Stimulated activated CD8-positive, alpha-beta memory T cell treated with anti-CD3 and anti-CD28 coated beads, Interleukin-15, amount 100 ng/mL, for 24 hours (primary cell): ENCODE measurements around the gene SCN4A.
"Not testable (repeated sequence)": the region's sequence is repeated elsewhere in the genome, so short reads cannot be mapped to it uniquely, and the experiment has no call there.

Experiments
- DNase-seq: peaks from one replicate; pipeline ENCODE4 v3.0.0-alpha.2; 2020; ENCODE audit warnings: low read depth

The SCN4A gene

DNA sequence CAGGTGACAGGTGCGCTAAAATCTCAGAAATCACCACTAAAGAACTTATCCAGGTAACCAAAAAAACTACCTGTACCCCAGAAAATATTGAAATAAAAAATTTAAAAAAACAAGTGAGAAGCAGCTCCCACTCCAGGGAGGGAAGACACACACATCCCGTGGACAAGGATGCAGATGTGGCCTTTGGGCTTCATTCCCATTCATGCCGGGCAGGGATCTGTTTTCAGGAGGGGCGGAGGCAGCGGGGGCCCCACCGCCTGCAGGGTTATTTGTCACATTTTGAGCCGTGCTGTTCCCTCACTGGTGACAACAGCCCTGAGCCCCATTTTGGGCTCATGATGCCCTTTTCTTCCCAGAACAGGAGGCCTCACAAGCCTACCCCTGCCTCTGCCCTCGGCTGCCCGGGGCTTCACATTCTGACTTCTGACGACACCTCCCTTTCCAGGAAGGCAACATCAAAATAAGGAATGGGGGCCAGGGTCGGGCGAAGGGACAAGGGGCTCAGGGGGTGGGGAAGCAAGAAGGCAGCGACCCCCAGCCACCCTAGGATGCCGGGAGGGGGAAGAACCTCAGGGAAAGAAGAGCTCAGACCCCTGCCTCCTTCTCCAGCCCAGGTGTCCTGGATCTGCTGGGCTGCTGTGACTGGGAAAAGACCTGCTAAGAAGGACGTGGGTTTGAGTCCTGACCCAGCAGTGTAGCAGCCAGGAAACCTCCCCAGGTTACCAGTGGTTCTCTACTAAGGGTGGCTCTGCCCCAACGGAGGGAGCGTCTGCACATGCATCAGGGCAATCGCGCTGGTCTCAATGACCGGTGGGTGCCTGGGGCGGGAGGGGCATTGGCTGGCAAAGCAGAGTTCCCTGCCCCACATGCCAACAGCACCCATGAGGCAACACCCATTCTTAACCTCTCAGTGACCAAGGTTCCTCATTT, 38.3 kb downstream of the SCN4A start:
- no peak for DNase-seq

DNA sequence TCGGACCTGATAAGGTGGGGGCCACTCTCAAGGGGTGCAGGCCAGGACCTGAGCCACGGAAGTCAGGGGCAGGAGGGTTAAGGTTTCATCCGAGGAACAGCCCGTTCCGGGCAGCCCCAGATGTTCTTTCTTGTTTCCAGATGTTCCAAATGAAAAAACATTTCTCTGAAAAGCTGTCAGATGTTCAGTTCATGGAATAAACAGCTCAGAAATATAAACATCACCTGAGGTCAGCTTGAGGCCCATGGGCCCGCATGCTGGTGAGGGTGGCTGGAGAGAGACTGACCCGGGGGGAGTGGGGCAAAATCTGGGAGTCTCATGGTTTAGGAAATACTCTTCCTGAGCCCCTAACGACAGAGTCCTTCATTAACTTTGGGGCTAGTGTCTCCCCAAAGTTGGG, 39.1 kb downstream of the SCN4A start:
- DNase-seq = no peak

DNA sequence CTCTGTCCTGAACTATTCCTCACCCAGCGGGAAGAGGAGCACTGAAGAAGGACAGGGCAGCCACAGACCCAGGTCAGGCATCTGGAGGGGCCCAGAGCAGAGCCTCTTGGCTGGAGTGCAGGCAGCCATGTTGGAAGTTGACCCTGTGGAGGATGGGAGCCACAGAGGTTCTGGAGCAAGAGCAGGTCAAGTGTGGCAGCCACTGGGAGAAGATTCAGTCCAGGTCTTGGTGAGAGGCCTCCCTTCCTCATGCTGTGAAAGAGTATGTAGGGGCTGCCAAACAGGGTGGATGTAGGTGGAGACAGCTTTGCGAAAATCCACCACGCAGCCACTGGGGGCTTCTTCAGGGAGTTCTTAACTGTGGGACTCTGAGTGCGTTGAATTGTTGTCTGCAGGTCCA, 40.0 kb downstream of the SCN4A start:
- DNase-seq = no peak

DNA sequence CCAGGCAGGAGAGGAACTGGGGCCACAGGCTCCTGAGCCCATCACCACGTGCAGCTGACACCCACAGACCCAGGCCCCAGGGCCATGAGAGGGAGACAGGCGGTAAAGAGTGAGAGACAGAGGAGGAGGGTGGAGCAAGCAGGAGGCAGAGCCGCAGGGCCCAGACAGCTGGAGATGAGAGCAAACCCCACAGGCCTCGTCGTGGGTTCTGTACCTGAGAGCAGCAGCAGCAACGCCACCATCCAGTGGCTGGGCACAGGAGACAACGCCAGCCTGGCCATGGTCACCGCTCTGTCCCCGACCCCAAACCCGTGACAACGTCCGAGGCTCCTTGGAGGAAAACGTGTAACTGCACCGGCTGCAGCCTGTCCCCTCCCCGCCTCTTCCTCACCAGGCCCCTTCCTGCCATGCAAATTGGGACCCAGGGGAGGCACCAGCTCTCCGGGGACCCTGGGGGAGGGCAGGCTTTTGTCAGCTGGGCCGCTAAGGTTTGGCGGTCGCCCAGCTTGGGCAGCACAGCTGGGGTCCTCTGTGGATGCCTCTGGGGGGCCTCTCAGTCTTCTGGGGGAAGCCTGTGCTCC, 40.6 kb downstream of the SCN4A start, which contains the start of gene CD79B:
CD79B (minus strand) TSS at position 351 of the 581 bp plus-strand sequence; CDS start at position 281, 70 bp downstream.
- DNase-seq = no peak

DNA sequence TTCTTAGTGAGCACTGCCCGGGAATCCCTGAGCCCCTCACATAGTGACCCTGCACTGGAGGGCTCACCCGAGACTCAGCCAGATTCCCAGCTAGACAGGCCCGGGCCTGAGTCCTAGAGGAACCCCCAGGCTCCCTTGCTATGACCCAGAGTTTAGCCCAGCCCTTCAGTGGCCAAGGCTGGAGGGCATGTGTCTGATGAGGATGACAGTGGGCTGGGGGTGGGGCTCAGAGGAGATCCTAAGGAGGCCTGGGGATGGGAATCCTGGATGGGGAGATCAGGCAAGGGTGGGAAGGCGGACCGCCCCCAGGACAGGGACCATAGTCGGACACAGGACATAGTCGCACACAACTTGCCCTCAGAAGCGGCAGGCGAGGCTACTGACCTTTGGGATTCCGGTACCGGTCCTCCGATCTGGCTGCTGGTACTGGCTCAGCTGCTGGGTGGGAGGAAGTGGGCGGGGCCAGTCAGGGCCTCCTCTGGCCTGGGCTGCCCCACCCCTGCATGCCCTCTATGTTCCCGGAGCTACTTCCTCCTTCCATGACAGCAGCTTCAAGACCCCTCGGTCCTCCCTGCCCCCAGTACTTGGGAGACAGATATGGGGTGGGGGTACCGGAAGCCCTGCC, 41.7 kb downstream of the SCN4A start:
- DNase-seq = no peak

DNA sequence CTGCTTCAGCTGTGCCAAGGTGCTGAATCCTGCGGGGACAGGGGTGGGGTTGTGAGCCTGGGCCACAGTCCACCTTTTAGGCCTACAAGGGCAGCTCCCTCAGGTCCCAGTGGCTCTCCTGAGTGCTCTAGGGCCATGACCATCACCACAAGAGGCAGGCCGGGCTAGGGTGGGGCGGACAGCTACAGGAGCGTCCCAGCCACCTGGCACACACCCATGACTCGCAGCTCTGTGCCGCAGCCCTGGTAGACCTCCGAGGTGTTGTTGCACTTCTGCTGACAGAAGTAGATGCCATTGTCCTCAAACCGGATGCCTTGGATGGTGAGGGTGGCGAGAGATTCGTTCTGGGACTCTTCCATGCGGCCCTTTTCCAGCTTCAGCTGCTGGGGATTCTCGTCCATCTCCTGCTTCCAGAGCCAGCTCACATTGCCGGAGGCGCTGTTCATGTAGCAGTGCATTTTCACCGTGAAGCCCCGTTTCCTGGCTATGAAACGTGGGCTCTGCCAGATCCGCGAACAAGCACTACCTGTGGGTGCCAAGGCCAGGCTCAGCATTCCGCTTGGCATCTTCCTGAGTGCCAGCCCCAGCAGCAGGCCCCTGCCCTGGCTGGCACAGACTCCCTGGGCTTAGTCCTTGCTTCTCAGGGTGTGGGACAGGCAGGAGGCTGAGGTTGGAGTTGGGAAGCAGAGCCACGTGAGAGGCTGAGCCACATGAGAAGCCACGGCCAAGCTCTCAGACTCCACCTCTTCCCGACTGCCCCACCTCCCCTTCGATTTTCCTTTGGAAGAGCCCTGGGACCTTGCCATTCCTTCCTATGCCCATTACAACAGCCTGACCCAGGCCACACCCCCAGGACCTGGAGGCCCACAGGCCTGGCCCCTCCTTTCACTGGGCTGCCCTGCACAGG, 42.6 kb downstream of the SCN4A start:
- no peak for DNase-seq

DNA sequence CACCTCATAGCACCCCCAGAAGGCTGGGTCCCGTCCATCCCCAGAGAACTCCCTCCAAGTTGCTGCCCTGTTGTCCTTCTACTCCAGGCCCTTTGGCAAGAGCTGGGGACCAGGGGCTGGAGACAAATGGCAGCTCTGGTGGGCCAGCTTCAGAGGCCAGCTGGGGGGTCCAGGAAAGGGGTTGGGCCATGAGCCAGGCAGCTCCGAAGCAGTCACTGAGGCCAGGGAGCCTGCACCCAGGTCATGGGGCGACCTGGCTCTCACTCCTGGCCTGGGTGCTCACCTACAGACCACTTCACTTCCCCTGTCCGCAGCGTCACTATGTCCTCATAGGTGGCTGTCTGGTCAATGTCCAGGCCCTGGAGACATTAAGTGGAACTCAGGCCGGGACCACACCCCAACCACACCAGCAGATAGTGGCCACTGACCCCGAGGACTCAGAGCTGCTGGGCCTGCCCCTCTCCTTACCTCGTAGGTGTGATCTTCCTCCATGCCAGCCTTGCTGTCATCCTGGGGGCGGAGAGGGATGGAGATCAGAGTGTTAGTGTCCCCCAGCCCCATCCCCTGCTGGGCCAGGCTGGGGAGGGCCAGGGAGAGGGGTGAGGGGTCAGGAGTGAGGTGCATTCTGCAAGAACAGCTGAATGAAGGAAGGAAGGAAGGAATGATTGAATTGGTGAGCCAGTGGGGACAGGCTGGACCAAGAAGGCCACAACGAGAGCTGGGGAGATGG, 43.6 kb downstream of the SCN4A start:
- DNase-seq = no peak

DNA sequence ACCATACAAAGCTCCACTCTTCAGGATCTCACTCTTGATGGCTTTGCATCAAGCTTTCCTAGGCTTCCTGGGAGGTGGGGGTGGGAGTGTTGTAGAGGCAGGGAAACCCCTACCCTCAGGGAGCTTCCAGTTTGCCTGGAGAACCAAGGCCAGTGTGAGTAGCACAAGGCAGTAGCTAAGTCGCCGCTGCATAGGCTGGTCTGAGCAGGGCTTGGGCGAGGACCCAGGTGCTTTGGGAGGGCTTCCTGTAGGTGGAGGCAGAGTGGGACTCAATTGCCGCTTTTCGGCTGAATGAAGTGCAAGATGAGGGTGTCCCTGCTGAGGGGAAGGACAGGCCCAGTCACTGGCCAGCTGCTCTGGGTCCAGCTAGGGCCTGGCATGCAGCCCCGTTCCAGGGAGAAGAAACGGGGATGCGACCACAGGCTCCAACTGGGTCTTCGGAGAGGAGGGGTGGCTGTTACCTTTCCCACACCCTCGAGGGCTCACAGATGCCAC, 44.5 kb downstream of the SCN4A start:
- DNase-seq = no peak

DNA sequence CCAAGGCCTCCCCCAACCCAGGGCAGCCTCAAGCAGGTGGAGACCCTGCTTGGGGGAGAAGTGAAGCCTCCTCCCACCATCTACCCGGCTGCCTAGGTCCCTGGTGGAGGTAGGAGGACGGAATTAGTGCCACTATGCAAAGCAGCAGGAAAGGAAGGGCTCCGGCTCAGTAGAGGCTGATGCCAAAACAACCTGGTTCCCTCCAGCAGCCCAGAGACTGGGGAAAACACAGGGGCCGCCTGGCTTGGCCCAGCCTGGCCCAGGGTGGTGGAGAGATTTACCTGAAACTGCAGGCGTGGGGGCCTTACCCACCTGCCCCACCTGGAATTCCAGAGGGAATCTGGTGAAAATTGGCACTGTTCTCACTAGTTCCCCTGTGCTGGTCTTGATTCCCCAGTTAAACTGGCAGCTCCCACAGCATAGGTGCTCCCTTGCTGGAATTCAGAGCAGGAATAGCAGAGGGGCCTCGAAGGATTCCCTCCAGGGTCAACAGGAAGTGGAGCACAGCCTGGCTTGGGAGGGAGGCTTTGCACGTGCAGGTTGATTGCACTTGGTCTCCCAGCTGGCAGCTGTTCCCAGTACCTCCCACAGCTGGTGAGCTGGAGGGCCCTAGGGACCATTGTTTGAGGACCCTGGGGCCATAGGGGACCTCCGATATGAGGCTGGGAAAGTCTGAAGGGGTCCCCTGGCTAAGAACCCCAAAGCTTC, 45.1 kb downstream of the SCN4A start:
- DNase-seq = no peak

DNA sequence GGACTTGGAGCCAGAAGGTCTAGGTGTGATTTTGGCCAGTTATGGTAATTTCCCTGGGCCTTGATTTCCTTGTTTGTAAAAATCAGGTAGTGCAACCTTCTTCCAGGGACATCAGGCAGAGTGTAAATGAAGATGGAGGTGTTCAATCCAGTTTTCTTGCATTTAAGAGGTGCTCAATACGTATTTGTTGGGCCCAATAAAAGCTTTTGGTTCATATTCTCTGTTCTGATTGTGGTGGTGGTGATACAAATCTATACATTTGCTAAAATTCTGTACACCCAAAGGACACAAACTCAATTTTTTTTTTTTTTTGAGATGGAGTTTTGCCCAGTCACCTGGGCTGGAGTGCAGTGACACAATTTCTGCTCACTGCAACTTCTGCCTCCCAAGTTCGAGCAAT, 46.6 kb downstream of the SCN4A start:
- no peak for DNase-seq

DNA sequence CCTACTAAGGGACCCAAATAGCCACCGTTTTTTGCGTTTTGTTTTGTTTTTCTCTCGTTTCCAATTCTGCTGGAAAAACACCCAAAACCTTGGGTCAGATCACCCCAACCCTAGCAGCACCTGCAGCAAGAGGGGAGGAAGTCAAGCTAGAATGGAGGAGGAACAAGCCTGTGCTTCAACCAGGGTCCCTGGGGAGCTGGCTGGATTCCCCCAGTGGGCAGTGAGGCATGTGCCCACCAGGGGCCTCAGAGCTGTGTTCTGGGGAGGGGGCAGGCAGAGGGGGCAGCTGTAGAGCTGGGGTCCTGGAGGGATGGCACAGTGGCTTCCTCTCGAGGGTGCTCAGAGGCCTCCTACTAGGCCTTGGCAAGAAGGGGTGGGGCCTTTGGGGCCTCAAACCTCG, 47.1 kb downstream of the SCN4A start:
- DNase-seq = no peak

DNA sequence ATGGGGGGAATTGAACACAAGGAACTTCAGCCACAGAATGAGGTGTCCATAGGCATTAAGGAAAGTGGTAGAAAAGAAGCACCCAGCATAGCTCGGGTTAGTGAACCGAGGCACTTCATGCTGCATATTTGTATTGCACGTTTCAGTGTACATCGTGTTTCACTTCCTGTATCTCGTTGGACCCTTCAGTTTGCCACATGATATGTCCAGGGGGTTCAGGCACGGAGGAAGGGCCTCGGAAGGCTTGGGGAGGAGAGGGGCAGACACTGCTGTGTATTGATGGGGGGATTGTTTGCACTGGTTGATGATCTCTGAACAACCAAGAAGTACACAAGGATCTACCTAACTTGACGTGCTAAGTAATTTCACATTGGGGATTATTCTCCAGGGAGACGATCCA, 50.3 kb downstream of the SCN4A start:
- not testable (repeated sequence) for DNase-seq

DNA sequence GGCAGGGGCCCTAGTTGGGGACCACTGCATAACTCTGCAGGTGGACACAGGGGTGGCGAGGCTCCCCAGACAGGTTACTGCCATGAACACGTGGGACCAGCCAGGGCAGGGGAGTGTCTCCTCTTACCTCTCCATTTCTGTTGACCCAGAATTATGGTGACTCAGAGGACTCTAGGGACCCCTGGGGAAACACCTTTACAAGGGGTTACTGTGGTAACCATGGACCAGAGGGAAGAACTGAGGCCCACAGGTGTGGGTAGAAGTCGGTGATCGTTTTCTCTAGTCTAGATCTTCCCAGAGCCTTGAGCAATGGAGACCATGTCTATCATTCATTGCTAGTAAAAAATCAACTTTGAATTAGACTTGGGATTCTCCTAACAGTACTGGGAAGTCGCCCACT, 51.9 kb downstream of the SCN4A start:
- DNase-seq = not testable (repeated sequence)

DNA sequence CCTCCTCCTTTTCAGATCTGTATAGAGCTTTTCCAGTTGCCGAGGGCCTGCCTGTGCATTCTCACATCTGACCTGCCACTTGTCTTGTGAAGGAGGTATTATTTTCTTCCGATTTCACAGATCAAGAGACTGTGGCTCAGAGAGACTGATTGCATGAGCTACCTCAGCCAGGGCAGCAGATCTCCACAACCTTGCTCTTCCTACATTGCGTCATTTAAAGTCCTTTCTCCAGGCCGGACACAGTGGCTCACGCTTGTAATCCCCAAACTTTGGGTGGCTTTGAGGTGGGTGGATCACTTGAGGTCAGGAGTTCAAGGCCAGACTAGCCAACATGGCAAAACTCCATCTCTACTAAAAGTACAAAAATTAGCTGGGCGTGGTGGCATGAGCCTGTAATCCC, 52.7 kb downstream of the SCN4A start:
- DNase-seq = not testable (repeated sequence)

DNA sequence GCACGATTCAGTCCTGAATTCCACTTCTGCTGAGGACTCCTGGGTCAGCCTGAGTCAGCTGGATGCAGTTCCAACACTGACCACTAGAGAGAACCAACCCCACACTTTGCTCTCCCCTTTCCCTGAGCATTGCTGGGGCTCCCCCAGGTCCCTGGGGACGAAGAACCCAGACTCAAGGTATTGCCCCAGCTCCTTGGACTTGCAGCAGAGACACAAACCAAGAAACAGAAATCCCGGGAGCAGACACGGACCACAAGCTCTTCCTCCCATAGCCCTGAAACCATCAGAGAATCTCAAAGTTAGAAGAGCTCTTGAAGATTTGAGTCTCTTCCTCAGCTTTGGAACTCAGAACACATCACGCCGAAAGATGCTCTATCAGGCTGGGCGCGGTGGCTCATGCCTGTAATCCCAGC, 53.4 kb downstream of the SCN4A start:
- DNase-seq = peak; percentile 42

DNA sequence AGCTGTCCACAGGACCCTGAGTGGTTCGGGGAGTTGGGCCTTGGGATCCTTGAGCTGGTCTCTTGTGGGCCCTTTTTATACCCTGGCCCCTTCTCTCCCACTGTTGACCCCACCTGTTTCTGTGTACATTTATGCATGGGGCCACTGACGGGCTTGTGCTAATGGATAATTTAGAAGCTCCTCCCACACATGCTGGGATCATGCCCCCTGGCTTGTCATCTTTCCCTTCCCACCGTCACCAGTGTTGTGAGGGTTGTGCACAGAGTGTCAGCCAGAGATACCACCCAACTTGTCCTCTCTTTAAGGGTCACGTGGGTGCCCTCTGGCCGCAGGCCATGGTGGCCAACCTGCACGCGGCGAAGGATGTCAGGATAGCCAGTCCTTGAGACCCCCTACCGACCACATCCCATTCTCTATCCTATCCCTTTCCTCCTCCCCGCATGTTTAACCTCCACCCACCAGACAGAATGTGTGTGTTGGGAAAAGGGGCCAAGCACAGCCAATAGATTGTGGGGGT, 53.9 kb downstream of the SCN4A start, which contains the start of gene GH1:
GH1 (minus strand) TSS at position 51 of the 517 bp plus-strand sequence. CDS start 63 bp downstream, outside the sequence.
- DNase-seq = not testable (repeated sequence)

DNA sequence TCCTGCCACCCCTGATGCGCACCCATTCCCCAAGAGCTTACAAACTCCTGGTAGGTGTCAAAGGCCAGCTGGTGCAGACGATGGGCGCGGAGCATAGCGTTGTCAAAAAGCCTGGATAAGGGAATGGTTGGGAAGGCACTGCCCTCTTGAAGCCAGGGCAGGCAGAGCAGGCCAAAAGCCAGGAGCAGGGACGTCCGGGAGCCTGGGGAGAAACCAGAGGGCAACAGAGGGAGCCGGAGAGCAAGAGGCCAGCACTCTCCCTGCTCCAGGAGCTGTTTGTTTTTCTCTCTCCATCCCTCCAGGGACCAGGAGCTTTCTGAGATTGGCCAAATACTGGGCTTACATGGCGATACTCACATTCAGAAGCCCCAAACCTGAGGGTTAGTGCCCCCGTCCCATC, 54.4 kb downstream of the SCN4A start:
- DNase-seq = no peak

DNA sequence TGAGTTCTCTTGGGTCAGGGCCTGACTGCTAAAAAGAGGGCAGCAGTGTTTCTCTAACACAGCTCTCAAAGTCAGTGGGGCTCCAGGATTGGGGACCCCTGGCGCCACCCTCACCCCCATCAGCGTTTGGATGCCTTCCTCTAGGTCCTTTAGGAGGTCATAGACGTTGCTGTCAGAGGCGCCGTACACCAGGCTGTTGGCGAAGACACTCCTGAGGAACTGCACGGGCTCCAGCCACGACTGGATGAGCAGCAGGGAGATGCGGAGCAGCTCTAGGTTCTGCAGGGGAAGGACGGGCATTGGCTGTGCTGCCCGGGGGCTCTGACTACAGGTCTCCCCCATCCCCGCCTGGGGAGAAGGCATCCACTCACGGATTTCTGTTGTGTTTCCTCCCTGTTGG, 55.1 kb downstream of the SCN4A start:
- no peak for DNase-seq

DNA sequence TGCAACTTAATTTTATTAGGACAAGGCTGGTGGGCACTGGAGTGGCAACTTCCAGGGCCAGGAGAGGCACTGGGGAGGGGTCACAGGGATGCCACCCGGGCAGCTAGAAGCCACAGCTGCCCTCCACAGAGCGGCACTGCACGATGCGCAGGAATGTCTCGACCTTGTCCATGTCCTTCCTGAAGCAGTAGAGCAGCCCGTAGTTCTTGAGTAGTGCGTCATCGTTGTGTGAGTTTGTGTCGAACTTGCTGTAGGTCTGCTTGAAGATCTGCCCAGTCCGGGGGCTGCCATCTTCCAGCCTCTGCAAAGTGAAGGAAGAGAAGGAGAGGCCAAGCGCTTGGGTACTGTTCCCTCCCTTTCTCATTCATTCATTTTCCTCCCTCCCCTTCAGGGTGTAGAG, 55.5 kb downstream of the SCN4A start:
- not testable (repeated sequence) for DNase-seq

DNA sequence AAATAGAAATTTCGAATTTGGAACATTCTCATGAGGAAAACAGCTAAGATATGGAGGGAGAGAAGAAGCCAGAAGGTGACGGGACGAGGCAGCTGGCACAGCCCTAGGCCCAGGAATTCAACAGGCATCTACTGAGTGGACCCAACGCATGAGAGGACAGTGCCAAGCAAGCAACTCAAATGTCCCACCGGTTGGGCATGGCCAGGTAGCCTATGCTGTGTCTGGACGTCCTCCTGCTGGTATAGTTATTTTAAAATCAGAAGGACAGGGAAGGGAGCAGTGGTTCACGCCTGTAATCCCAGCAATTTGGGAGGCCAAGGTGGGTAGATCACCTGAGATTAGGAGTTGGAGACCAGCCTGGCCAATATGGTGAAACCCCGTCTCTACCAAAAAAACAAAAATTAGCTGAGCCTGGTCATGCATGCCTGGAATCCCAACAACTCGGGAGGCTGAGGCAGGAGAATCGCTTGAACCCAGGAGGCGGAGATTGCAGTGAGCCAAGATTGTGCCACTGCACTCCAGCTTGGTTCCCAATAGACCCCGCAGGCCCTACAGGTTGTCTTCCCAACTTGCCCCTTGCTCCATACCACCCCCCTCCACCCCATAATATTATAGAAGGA, 56.0 kb downstream of the SCN4A start:
- no peak for DNase-seq
